IPS DF 6.9 (cell line): Measurements from ENCODE around the gene GPR18.

Experiments
- DNase-seq: peaks from one replicate; pipeline ENCODE4 v3.0.0-alpha.2; 2013; ENCODE audit warnings: low read depth, low spot score
- H3K27ac ChIP-seq: one replicate; pipeline ENCODE4 v1.5.1; 2013; ENCODE audit warnings: low read length, control low read depth
- H3K27me3 ChIP-seq: 2 replicates; pipeline ENCODE4 v1.6.1; 2013; ENCODE audit warnings: mild to moderate bottlenecking, low read length; ENCODE audit not compliant: control insufficient read depth, insufficient read depth
- H3K36me3 ChIP-seq: 2 replicates; pipeline ENCODE4 v1.6.1; 2013; ENCODE audit warnings: low read length; ENCODE audit not compliant: control insufficient read depth, insufficient read depth
- H3K4me1 ChIP-seq: 2 replicates; pipeline ENCODE4 v1.6.1; 2013; ENCODE audit warnings: low read length; ENCODE audit not compliant: control insufficient read depth, insufficient read depth
- H3K4me3 ChIP-seq: 2 replicates; pipeline ENCODE4 v1.5.1; 2013; ENCODE audit warnings: mild to moderate bottlenecking, low read length
- H3K9me3 ChIP-seq: 2 replicates; pipeline ENCODE4 v1.6.1; 2013; ENCODE audit warnings: low read length, inconsistent platforms; ENCODE audit not compliant: control insufficient read depth, insufficient read depth
- WGBS: extraction: QIAGEN DNeasy Blood & Tissue Kit; methylation state at CpG from one replicate; pipeline ENCODE4 v1.1.7; 2013; ENCODE audit warnings: mixed read lengths, missing lambda C conversion rate; ENCODE audit not compliant: insufficient read length, insufficient coverage; 5-methylcytosine and 5-hydroxymethylcytosine counted together

GPR18 gene

DNA sequence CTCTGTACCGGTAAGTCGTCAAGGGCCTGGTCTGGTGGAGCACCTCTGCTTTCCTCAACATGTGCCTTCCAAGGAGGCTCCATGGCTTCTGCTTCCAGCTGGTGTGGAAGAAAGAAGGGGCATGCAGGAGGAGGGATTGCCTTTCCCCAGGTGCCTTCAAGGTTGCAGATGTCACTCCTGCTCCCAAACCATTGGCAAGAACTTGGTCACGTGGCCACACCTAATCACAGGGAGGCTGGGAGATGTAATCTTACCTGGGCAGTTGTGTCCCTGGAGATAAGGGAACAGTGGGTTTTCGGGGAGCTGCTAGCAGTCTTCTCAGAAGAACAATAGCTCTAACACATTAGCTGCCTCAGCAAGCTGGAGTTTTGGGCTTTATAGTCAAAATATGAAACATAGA lies 9.7 kb upstream of the GPR18 start:
- H3K27ac ChIP-seq, result no peak overlapping the region
- no peak overlapping the region for H3K4me3 ChIP-seq
- H3K4me1 ChIP-seq, result no peaks in the 10 kb centered on the region
- no CpG with 5 or more reads among the region's 4 CpGs for WGBS
- no peaks in the 10 kb centered on the region for H3K9me3 ChIP-seq
- no peaks in the 10 kb centered on the region for H3K27me3 ChIP-seq
- no peaks in the 10 kb centered on the region for H3K36me3 ChIP-seq
- no peak for DNase-seq

GRCh38 chr13:99266827-99267226 lies 8.6 kb upstream of the GPR18 start:
- no peaks in the 10 kb centered on the region for H3K9me3 ChIP-seq
- H3K27me3 ChIP-seq, result no peaks in the 10 kb centered on the region
- no peak overlapping the region for H3K4me3 ChIP-seq
- DNase-seq, result no peak
- H3K4me1 ChIP-seq, result no peaks in the 10 kb centered on the region
- H3K36me3 ChIP-seq, result no peaks in the 10 kb centered on the region
- no CpG with 5 or more reads among the region's 6 CpGs for WGBS
- no peak overlapping the region for H3K27ac ChIP-seq

DNA sequence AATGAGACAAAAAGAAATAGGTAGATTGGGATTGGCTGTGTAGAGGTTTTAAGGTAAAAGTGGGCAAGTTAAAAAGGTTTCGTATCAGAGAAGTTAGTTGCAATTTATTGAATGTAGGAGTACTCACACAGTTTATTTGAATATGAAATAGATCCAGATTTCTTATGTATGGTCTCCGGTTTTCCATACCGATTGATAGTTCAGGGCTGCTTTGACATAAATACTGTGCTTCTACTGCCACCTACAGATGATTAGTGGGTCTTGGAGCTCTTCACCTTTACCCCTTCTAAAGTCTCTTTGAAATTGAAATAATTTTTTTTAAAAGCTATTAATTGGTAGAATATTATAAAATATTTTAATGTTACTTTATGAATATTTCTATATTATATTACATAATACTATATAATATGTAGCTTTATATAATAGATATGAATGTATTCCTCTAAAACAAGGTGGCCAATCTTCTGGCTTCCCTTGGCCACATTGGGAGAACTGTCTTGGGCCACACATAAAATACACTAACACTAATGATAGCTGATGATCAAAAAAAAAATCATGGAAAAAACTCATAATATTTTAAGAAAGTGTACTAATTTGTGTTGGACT lies 7.7 kb upstream of the GPR18 start:
- no peaks in the 10 kb centered on the region for H3K4me1 ChIP-seq

GRCh38 chr13:99265162-99265800 lies 7.1 kb upstream of the GPR18 start:
- DNase-seq, result no peak

More for the DNA sequence above, 7.7 kb upstream of the GPR18 start:
- Histone ChIP-seq H3K27ac (no peak overlapping the region), H3K27me3 (no peaks in the 10 kb centered on the region), H3K4me3 (no peak overlapping the region), H3K9me3 (no peaks in the 10 kb centered on the region), H3K36me3 (peaks cover 2% of the 10 kb centered on the region; the same call in 1 of the 2 replicates)
- no peak for DNase-seq
- no CpG with 5 or more reads among the region's 3 CpGs for WGBS

DNA sequence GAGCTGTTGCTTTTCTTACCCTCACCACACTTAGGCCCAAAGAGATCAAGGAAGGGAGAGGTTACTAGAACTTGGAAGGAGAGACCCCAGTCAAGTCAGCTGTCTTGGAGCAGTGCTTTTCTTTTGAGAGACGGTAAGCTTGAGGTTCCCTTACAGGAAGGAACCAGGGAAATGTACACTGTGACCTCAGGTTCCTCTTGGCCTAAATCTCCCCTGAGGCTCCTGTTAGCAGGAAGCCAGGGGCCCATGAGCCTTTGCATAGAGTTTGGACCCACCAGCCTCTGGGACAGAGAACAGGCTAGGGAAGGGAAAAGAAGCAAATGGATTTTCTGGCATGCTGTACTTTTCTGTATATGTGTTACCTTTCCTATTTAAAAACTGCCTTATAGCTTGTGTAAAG lies 5.9 kb upstream of the GPR18 start:
- DNase-seq, result no peak
- no peaks in the 10 kb centered on the region for H3K4me1 ChIP-seq

More at GRCh38 chr13:99265162-99265800, 7.1 kb upstream of the GPR18 start:
- no peaks in the 10 kb centered on the region for H3K27me3 ChIP-seq
- H3K9me3 ChIP-seq, result no peaks in the 10 kb centered on the region
- no peaks in the 10 kb centered on the region for H3K4me1 ChIP-seq
- no CpG with 5 or more reads among the region's 8 CpGs for WGBS
- no peak overlapping the region for H3K4me3 ChIP-seq
- H3K36me3 ChIP-seq, result peaks cover 2% of the 10 kb centered on the region; the same call in 1 of the 2 replicates
- H3K27ac ChIP-seq, result no peak overlapping the region

GRCh38 chr13:99263126-99263785 lies 5.1 kb upstream of the GPR18 start:
- DNase-seq, result no peak
- WGBS, result no CpG with 5 or more reads among the region's 7 CpGs
- H3K27ac ChIP-seq, result no peak overlapping the region
- no peak overlapping the region for H3K4me3 ChIP-seq
- H3K4me1 ChIP-seq, result no peaks in the 10 kb centered on the region
- peaks cover 2% of the 10 kb centered on the region; the same call in 1 of the 2 replicates for H3K36me3 ChIP-seq
- H3K9me3 ChIP-seq, result no peaks in the 10 kb centered on the region
- H3K27me3 ChIP-seq, result no peaks in the 10 kb centered on the region

More for the DNA sequence above, 5.9 kb upstream of the GPR18 start:
- Histone ChIP-seq H3K27me3 (no peaks in the 10 kb centered on the region), H3K36me3 (peaks cover 2% of the 10 kb centered on the region; the same call in 1 of the 2 replicates), H3K4me3 (no peak overlapping the region), H3K27ac (no peak overlapping the region), H3K9me3 (no peaks in the 10 kb centered on the region)
- WGBS, result no CpG with 5 or more reads among the region's 1 CpG

GRCh38 chr13:99261059-99261458 lies 2.9 kb upstream of the GPR18 start:
- Histone ChIP-seq H3K4me1 (no peaks in the 10 kb centered on the region), H3K27ac (no peak overlapping the region), H3K9me3 (no peaks in the 10 kb centered on the region), H3K4me3 (no peak overlapping the region), H3K27me3 (no peaks in the 10 kb centered on the region), H3K36me3 (peaks cover 2% of the 10 kb centered on the region; the same call in 1 of the 2 replicates)
- no peak for DNase-seq
- WGBS, result no CpG with 5 or more reads among the region's 1 CpG

DNA sequence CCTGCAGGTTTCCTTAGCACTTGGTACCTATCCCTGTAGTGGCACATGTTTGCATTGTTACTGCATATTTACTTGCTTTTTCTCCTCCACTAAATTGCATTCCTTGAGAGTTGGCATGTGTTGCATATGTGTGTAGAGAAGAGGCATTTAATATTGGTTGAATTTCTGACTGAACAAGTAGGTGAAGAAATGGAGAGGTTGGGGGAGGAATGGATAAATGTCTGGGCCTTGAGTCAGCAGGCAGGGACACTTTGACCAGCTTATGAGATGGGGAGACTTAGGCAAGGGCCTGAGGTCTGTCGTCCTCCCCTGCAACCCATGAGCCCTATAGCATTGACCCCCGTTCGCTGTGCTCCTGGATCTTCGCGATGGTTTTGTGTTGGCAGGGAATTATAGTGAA lies 2.0 kb upstream of the GPR18 start:
- no peaks in the 10 kb centered on the region for H3K4me1 ChIP-seq
- H3K36me3 ChIP-seq, result peaks cover 2% of the 10 kb centered on the region; the same call in 1 of the 2 replicates
- H3K27me3 ChIP-seq, result no peaks in the 10 kb centered on the region
- H3K4me3 ChIP-seq, result no peak overlapping the region
- no peak overlapping the region for H3K27ac ChIP-seq
- WGBS, result no CpG with 5 or more reads among the region's 5 CpGs
- DNase-seq, result no peak
- H3K9me3 ChIP-seq, result no peaks in the 10 kb centered on the region

DNA sequence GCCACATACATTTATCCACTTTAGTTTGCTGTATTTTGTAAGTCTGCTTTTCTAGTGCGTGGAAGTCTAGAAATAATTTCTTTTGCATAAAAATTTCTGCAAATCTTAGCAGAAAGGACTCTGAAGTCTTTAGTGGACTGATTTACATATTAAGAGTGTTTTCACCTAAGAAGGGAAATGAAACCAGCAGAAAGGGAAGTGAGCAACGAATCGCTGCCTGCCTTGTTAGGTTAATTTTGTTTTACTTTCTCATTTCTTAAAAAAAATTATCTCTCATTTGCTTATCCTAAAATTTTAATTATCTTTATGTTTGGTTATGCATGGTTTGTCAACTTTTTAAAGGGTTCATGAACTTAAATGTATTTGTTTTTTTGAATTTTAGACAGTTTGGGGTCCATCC lies 767 bp upstream of the GPR18 start:
- H3K4me1 ChIP-seq, result no peaks in the 10 kb centered on the region
- DNase-seq, result no peak
- H3K9me3 ChIP-seq, result no peaks in the 10 kb centered on the region
- WGBS, result no CpG with 5 or more reads among the region's 3 CpGs
- no peak overlapping the region for H3K4me3 ChIP-seq
- H3K27me3 ChIP-seq, result no peaks in the 10 kb centered on the region
- H3K36me3 ChIP-seq, result peaks cover 2% of the 10 kb centered on the region; the same call in 1 of the 2 replicates
- H3K27ac ChIP-seq, result no peak overlapping the region

GRCh38 chr13:99257291-99257690 lies 888 bp downstream of the GPR18 start:
- no peak overlapping the region for H3K4me3 ChIP-seq
- no peaks in the 10 kb centered on the region for H3K4me1 ChIP-seq
- H3K27ac ChIP-seq, result no peak overlapping the region
- no peaks in the 10 kb centered on the region for H3K9me3 ChIP-seq
- no peaks in the 10 kb centered on the region for H3K27me3 ChIP-seq
- no peak for DNase-seq
- H3K36me3 ChIP-seq, result peaks cover 2% of the 10 kb centered on the region; the same call in 1 of the 2 replicates
- WGBS, result no CpG with 5 or more reads among the region's 2 CpGs
